ENCODE measurements around the gene WARS2.
"Not testable (repeated sequence)": the region's sequence is repeated elsewhere in the genome, so short reads cannot be mapped to it uniquely, and the experiment has no call there.

Gene WARS2

DNA sequence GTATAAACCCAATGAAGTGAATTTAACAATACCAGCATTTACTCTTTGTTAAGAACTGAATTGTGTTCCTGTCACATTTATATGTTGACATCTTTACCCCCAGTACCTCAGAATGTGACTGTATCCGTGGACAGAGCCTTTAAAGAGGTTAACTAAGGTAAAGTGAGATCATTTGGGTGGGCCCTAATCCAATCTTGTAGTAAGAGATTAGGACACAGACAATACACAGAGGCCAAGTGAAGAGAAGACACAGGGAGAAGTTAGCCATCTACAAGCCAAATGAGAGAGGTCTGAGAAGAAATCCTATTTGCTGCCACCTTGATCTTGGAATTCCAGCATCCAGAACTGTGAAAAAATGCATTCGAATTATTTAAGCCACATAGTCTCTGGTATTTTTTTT lies 22.9 kb upstream of the WARS2 start:
- TF ChIP-seq, protein P1, sequence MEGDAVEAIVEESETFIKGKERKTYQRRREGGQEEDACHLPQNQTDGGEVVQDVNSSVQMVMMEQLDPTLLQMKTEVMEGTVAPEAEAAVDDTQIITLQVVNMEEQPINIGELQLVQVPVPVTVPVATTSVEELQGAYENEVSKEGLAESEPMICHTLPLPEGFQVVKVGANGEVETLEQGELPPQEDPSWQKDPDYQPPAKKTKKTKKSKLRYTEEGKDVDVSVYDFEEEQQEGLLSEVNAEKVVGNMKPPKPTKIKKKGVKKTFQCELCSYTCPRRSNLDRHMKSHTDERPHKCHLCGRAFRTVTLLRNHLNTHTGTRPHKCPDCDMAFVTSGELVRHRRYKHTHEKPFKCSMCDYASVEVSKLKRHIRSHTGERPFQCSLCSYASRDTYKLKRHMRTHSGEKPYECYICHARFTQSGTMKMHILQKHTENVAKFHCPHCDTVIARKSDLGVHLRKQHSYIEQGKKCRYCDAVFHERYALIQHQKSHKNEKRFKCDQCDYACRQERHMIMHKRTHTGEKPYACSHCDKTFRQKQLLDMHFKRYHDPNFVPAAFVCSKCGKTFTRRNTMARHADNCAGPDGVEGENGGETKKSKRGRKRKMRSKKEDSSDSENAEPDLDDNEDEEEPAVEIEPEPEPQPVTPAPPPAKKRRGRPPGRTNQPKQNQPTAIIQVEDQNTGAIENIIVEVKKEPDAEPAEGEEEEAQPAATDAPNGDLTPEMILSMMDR (IDR thresholded peaks at IDR 0.05; ENCODE audit: low read depth, low read length, missing control alignments), result no peak
- H3K4me3 ChIP-seq (ENCODE audit: low read depth, low read length), result no peak overlapping the region
- DNase-seq (ENCODE audit: low read depth), result no peak

DNA sequence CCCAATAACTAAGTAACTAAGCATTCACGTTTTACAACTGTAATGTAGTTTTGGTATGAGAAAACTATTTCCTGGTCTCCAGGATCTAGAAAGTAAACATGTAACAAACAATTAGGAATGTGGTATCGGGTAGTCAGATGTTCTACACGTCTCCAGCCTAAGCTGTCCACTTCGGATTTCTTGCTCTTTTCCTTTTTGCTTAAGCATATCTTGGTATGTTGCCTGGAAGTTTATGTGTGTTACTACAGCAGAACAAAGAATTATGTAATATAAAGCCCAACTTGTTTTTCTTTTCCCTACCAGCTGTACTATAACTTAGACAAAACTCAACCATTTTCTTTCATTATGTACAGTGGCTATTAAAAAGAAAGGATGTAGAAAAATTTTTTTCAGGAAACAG lies 20.4 kb upstream of the WARS2 start:
- no peak overlapping the region for H3K4me3 ChIP-seq (ENCODE audit: low read depth, low read length)
- TF ChIP-seq, protein P1 (IDR thresholded peaks at IDR 0.05; ENCODE audit: low read depth, low read length, missing control alignments), result no peak
- DNase-seq (ENCODE audit: low read depth), result no peak

DNA sequence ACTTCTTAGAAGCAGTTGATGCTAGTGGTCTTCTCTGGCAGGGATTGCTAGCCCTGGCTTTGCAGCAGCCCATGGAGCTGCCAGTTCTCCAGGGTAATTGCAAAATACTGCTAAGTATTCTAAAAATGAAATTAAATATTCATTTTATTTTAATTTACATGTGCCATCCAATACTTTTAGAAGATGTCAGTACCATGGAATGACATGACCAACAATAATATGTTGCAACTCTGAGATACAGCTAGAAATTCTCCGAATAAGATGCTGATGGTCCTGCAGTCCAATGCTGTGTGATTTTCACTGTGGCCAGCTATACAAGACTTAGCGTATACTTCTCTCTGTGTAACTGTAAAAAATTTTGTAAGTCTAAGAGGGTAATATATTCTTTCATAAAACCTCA lies 20.0 kb upstream of the WARS2 start:
- no peak overlapping the region for H3K4me3 ChIP-seq (ENCODE audit: low read depth, low read length)
- TF ChIP-seq, protein P1 (IDR thresholded peaks at IDR 0.05; ENCODE audit: low read depth, low read length, missing control alignments), result no peak
- DNase-seq (ENCODE audit: low read depth), result no peak

DNA sequence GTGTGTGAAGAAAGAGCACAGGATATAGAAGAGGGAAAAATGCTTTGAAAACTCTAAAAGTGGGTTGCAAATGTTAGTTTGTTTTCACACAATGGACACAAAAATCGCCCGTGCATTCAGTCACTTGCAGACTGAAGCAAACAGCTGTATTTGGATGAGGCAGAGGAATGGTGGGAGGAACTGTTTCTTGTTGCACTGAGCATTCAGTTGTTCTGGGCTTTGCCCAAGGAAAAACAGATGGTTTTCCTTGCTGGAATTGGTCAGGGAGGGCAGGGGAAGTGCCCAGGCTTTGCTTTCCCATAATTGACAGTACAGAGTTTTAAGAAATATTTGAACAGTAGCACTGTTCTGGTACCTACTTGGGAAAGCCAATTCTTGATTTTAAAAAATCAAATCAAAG lies 19.5 kb upstream of the WARS2 start:
- no peak for DNase-seq (ENCODE audit: low read depth)
- no peak overlapping the region for H3K4me3 ChIP-seq (ENCODE audit: low read depth, low read length)
- TF ChIP-seq, protein P1 (IDR thresholded peaks at IDR 0.05; ENCODE audit: low read depth, low read length, missing control alignments), result no peak

DNA sequence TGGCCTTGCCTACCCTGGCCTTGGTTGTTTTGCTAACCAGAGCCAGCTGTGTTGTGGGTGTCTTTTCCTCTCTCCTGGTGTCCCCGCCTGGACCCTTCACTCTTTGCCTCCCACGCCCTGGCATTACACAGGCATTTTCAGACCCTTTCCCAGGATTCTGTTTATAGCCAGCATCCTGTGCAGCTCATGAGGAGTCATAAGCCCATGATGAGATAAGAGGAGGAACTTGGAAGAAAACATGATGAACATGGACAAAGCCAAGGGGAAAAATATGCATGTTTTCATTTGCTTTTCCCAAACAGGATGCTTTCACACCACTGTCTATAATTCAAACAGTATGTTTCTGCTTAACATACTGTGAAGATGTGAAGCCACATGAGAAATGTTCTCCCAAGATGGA lies 18.7 kb upstream of the WARS2 start:
- TF ChIP-seq, protein P1 (IDR thresholded peaks at IDR 0.05; ENCODE audit: low read depth, low read length, missing control alignments), result no peak
- no peak for DNase-seq (ENCODE audit: low read depth)
- H3K4me3 ChIP-seq (ENCODE audit: low read depth, low read length), result no peak overlapping the region

DNA sequence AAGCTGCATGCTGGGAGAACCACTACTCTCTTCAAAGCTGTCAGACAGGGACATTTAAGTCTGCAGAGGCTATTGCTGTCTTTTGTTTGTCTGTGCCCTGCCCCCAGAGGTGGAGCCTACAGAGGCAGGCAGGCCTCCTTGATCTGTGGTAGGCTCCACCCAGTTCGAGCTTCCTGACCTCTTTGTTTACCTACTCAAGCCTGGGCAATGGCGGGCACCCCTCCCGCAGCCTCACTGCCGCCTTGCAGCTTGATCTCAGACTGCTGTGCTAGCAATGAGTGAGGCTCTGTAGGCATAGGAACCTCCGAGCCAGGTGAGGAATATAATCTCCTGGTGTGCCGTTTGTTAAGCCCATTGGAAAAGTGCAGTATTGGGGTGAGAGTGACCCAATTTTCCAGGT lies 16.3 kb upstream of the WARS2 start:
- DNase-seq (ENCODE audit: low read depth); H3K4me3 ChIP-seq (ENCODE audit: low read depth, low read length): not testable (repeated sequence)

DNA sequence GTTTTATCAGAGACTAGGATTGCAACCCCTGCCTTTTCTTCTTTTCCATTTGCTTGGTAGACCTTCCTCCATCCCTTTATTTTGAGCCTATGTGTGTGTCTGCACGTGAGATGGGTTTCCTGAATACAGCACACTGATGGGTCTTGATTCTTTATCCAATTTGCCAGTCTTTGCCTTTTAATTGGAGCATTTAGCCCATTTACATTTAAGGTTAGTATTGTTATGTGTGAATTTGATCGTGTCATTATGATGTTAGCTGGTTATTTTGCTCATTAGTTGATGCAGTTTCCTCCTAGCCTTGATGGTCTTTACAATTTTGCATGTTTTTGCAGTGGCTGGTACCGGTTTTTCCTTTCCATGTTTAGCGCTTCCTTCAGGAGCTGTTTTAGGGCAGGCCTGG lies 14.6 kb upstream of the WARS2 start:
- not testable (repeated sequence) for DNase-seq (ENCODE audit: low read depth)

DNA sequence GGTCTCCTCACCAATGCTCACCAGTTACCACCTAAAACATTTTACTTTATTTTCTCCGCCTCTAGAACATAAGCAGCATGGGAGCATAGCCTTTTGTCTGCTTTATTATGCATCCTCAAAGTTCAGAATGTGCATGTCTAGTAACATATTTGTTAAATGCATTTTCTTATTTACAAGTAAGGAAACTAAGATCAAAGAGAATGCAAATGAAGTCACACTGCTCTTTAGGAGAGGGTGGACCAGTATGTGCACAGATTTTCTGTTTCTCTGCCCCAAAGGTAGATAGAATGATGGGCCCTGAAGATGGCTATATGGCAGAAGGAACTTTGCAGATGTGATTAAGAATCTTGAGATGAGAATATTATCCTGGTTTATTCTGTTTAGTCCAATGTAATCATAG lies 9.7 kb upstream of the WARS2 start:
- TF ChIP-seq, protein P1 (IDR thresholded peaks at IDR 0.05; ENCODE audit: low read depth, low read length, missing control alignments), result no peak
- no peak for DNase-seq (ENCODE audit: low read depth)
- no peak overlapping the region for H3K4me3 ChIP-seq (ENCODE audit: low read depth, low read length)

More for the DNA sequence above, 14.6 kb upstream of the WARS2 start:
- not testable (repeated sequence) for H3K4me3 ChIP-seq (ENCODE audit: low read depth, low read length)

All from GM12864 (cell line).